Sigmoid colon (tissue), 7 donors: ENCODE measurements around the gene PRDM16. TPM values are rescaled to one million over a fixed set of nuclear protein-coding genes. Genes with fewer than 3 reads are reported as not detected.

Experiments used
- DNase-seq: peaks from one replicate; pipeline ENCODE4 v3.0.0-alpha.2; 2019
- H3K27ac ChIP-seq, 4 donors: fragments of 200-600 bp; sonication (generic); one replicate each; pipeline ENCODE4 v1.5.1; 2016 to 2019; ENCODE audit warnings: mild to moderate bottlenecking in 1 of 4
- H3K27me3 ChIP-seq, 3 donors: fragments of 200-600 bp; sonication (generic); one replicate each; pipeline ENCODE4 v1.5.1; 2019; ENCODE audit warnings: mild to moderate bottlenecking in 1 of 3
- H3K36me3 ChIP-seq, 4 donors: fragments of 200-600 bp; sonication (generic); one replicate each; pipeline ENCODE4 v1.5.1; 2016 to 2019
- H3K4me1 ChIP-seq, 4 donors: fragments of 200-600 bp; sonication (generic); one replicate each; pipeline ENCODE4 v1.5.1; 2017 to 2019
- H3K4me3 ChIP-seq, 4 donors: fragments of 200-600 bp; sonication (generic); one replicate each; pipeline ENCODE4 v1.5.1; 2017 to 2019; ENCODE audit warnings: mild to moderate bottlenecking in 2 of 4, moderate library complexity in 1 of 4
- H3K9me3 ChIP-seq, 4 donors: fragments of 200-600 bp in 3 of 4; sonication (generic) in 3 of 4; one replicate each; pipeline versions ENCODE4 v1.5.1 to v1.6.1; 2013 to 2019
- EP300 ChIP-seq, 4 donors: sonication (generic); formaldehyde crosslinking; IDR thresholded peaks; one replicate each; pipeline ENCODE4 v1.6.1; 2017; ENCODE audit warnings: antibody characterized with exemption in 4 of 4
- POLR2A ChIP-seq, 2 donors: fragments of 450-650 bp; IDR thresholded peaks; one replicate each; pipeline ENCODE4 v1.6.1; 2016; ENCODE audit warnings: antibody characterized with exemption in 2 of 2, mild to moderate bottlenecking in 2 of 2, moderate library complexity in 2 of 2
- POLR2AphosphoS5 ChIP-seq, 4 donors: sonication (generic); formaldehyde crosslinking; IDR thresholded peaks; one replicate each; pipeline ENCODE4 v1.6.1; 2017; ENCODE audit warnings: antibody characterized with exemption in 4 of 4
- WGBS, 2 donors: extraction: QIAGEN DNeasy Blood & Tissue Kit; methylation state at CpG; one replicate each; pipeline ENCODE4 v1.1.7; 2013; 5-methylcytosine and 5-hydroxymethylcytosine counted together
- intact Hi-C: fragments of 100-400 bp; cut with DNase I; formaldehyde crosslinking; loops from one replicate; pipeline ENCODE4 v1.15.1; 2023
- polyA plus RNA-seq, 3 donors: library from polyadenylated mRNA; stranded (reverse); fragments of 200-250 nt; gene quantifications; one replicate each; pipeline ENCODE4 v1.2.3, GENCODE V29; 2013
- total RNA-seq, 4 donors: library from RNA; depleted of rRNA; stranded (reverse); fragments of >200 nt; gene quantifications; one replicate each; pipeline ENCODE4 v1.1.0, GENCODE V29; 2016
- TF ChIP-seq, protein P1 (sequence below), 4 experiments: fragments of 450-650 bp in 3 of 4; fragments of 200-600 bp in 1 of 4; IDR thresholded peaks; one replicate each; pipeline ENCODE4 v1.5.1; 2016 to 2019; ENCODE audit warnings: antibody characterized with exemption in 4 of 4, mild to moderate bottlenecking in 3 of 4, moderate library complexity in 2 of 4
- donor health status: healthy with polysubstance abuse.
- donor health status: Bipolar disorder and iron deficiency.
- donor health status: healthy.

Gene PRDM16
- total and polyA plus RNA-seq, 7 donors: under 0.01 to 1.7 (median 0.49) TPM

DNA sequence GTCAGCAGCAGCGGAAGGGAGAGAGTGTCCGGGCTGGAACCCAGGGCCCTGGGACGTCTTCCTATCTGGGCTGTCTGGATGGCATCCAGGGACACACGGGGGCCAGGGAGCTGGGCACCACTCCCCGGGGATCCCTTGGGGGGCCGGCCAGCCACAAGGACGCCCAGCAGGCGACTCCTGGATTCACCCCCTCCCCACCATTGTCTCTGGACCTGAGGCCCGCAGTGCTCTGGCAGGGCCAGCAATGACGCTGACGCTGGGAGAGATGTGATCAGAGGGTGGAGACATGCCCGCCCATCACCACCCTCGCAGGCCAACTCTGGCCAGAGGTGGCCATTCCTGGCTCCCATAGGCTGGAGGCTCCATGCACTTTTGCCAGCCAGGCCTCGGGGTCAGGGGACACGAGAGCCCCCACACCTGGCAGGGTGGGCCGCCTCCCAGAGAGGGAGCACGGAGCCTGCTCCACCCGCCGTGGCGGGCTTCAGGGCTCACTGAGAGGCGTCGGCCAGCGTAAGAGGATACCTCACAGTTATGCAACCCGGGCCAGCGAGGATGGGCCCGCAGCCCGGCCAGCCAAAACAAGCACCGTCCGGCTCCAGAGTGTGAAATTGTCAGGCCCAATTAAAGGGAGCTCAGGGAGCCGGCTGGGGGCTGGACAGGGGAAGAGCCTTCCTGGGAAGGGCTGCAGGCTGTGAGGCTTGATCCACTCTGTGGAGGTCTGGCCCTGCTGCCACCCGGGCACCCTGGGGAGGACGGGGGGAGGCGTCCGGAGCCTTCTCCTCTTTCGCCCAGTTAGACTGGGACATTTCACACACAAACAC is 37.4 kb upstream of the PRDM16 start:
- Histone ChIP-seq H3K4me3 (no peak overlapping the region), H3K27me3 (peaks cover 9 to 71% (median 22%) of the 10 kb centered on the region in 3 donors), H3K36me3 (no peaks in the 10 kb centered on the region), H3K27ac (no peak overlapping the region), H3K4me1 (no peaks in the 10 kb centered on the region), H3K9me3 (no peaks in the 10 kb centered on the region)
- no peak for TF ChIP-seq EP300 (IDR thresholded peaks at IDR 0.05)
- TF ChIP-seq POLR2AphosphoS5 (IDR thresholded peaks at IDR 0.05): no peak
- TF ChIP-seq, protein P1, sequence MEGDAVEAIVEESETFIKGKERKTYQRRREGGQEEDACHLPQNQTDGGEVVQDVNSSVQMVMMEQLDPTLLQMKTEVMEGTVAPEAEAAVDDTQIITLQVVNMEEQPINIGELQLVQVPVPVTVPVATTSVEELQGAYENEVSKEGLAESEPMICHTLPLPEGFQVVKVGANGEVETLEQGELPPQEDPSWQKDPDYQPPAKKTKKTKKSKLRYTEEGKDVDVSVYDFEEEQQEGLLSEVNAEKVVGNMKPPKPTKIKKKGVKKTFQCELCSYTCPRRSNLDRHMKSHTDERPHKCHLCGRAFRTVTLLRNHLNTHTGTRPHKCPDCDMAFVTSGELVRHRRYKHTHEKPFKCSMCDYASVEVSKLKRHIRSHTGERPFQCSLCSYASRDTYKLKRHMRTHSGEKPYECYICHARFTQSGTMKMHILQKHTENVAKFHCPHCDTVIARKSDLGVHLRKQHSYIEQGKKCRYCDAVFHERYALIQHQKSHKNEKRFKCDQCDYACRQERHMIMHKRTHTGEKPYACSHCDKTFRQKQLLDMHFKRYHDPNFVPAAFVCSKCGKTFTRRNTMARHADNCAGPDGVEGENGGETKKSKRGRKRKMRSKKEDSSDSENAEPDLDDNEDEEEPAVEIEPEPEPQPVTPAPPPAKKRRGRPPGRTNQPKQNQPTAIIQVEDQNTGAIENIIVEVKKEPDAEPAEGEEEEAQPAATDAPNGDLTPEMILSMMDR (IDR thresholded peaks at IDR 0.05): no peak
- TF ChIP-seq POLR2A (IDR thresholded peaks at IDR 0.05): no peak
- peak; percentile 59 for DNase-seq
- 64 to 81% methylated on average over 35 of the region's 35 CpGs for WGBS, 2 donors
- intact Hi-C loops: no loop called here

DNA sequence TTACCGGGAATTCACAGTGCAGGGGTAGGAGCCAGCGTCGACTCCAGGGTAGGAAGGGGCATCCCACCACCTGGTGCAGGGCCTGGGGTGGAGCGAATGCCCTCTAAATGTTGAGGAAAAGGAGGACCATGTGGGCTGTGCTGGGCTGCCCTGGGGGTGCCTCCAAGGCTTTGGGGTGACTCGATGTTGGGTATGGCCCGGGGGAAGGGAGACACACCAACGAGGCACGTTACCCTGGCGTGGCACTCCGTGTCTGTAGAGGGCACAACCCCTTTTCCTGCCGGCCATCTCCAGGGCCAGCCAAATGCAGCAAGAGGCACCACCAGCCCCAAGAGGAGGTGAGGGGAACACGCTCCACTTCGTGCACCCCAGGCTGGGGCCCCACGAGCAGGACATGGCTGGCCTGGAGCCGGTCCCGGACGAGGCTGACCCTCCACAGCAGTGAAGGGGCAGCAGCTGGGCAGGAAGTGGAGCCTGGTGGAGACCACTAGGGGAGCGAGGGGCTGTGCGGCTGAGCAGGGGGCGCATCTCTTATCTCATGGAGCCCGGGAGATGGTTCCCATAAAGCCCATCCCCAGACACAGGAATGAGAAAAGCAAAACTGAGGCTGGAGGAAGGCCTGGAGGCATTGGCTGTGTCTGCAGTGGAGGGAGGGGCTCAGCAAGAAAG is 36.5 kb upstream of the PRDM16 start:
- Histone ChIP-seq H3K36me3 (no peaks in the 10 kb centered on the region), H3K4me1 (no peaks in the 10 kb centered on the region), H3K4me3 (no peak overlapping the region), H3K9me3 (no peaks in the 10 kb centered on the region), H3K27me3 (peaks cover 9 to 77% (median 31%) of the 10 kb centered on the region in 3 donors), H3K27ac (no peak overlapping the region)
- 83 to 89% methylated on average over 21 of the region's 21 CpGs for WGBS, 2 donors
- TF ChIP-seq POLR2AphosphoS5 (IDR thresholded peaks at IDR 0.05): no peak
- intact Hi-C loops: no loop called here
- DNase-seq: peak; percentile 49

DNA sequence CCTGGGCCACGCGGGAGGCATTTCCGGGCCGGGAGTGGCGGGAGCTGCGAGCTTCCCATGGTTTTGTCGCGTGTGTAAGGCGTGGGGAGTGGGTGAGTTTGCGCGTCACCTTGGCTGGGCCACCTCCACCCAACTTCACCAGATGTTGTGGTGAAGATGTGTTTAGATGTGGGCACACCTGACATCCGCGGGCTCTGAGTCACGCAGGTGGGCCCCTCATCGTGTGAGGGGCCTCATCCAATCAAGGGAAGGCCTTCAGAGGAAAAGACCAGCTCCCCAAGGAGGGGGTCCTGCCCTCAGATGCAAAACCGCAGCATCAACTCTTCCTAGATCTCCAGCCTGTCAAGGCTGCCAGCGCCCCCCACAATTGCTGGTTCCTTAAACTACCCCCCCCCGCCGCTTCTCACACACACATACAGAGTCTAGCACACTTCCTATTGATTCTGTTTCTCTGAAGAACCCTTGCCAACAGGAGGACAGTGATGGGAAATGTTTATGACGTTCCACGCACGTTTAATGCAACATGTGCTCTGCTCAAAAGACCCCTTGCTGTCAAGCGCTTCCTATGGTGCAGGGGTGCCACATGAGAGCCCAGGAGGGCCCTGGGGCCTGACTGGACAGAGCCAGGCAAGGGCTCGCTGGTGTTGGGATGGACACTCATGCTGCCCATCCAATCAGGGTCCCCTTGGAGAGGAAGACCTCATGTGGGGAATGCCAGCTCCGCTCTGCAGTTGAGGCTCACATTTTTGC is 35.8 kb upstream of the PRDM16 start:
- intact Hi-C loops: no loop called here
- peak; percentile 39 for DNase-seq
- WGBS, 2 donors: 67 to 75% methylated on average over 25 of the region's 25 CpGs

DNA sequence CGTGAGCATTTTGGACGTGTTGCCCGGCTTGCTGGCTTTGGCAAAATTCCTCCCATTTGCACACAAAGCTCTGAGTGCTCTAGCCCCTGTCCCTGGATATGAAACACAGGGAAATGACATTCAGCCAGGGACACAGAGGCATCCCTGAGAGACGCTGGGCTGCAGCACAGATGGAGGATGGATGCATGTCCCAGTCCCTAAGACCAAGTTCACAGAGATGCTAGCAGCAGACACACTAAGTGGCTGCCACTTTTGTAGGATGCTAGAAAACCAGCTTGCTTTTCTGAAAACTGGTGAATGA is 35.3 kb upstream of the PRDM16 start:
- intact Hi-C loops: no loop called here
- peaks cover 9 to 77% (median 42%) of the 10 kb centered on the region in 3 donors for H3K27me3 ChIP-seq
- no peak for TF ChIP-seq POLR2AphosphoS5 (IDR thresholded peaks at IDR 0.05)
- no peak for TF ChIP-seq POLR2A (IDR thresholded peaks at IDR 0.05)
- TF ChIP-seq EP300 (IDR thresholded peaks at IDR 0.05): no peak
- TF ChIP-seq, protein P1 (IDR thresholded peaks at IDR 0.05): no peak
- no peak for DNase-seq
- 62 to 82% methylated on average over 4 of the region's 4 CpGs for WGBS, 2 donors
- no peak overlapping the region for H3K27ac ChIP-seq
- no peak overlapping the region for H3K4me3 ChIP-seq
- H3K4me1 ChIP-seq: no peaks in the 10 kb centered on the region
- H3K36me3 ChIP-seq: no peaks in the 10 kb centered on the region
- no peaks in the 10 kb centered on the region for H3K9me3 ChIP-seq

More for the DNA sequence above, 35.8 kb upstream of the PRDM16 start:
- no peaks in the 10 kb centered on the region for H3K36me3 ChIP-seq
- no peak overlapping the region for H3K27ac ChIP-seq
- TF ChIP-seq EP300 (IDR thresholded peaks at IDR 0.05) (no peak), POLR2AphosphoS5 (IDR thresholded peaks at IDR 0.05) (no peak), POLR2A (IDR thresholded peaks at IDR 0.05) (no peak)
- TF ChIP-seq, protein P1 (IDR thresholded peaks at IDR 0.05): no peak
- peaks cover 9 to 77% (median 37%) of the 10 kb centered on the region in 3 donors for H3K27me3 ChIP-seq
- no peaks in the 10 kb centered on the region for H3K4me1 ChIP-seq
- H3K4me3 ChIP-seq: no peak overlapping the region
- H3K9me3 ChIP-seq: no peaks in the 10 kb centered on the region

DNA sequence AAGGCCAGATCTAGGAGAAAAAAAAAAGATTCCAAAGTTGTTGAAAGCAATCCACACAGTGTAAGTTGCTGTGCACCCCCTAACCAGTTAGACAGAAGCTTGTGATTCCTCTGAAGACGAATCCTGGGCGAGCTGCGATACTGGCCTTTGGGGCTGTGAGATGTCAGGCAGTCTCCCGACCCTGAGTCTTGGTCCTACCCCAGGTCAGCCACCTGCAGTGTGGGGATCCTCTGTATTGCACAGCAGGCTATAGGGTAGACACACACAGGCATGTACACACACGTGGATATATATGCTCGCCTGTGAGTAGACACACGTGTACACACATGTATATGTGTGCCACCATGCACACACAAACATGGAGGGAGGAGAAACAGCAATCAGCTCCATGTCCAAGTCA is 34.8 kb upstream of the PRDM16 start:
- TF ChIP-seq POLR2A (IDR thresholded peaks at IDR 0.05): no peak
- no peak for TF ChIP-seq EP300 (IDR thresholded peaks at IDR 0.05)
- TF ChIP-seq, protein P1 (IDR thresholded peaks at IDR 0.05): no peak
- no peak for TF ChIP-seq POLR2AphosphoS5 (IDR thresholded peaks at IDR 0.05)
- H3K27me3 ChIP-seq: peaks cover 9 to 77% (median 42%) of the 10 kb centered on the region in 3 donors
- H3K4me3 ChIP-seq: no peak overlapping the region
- H3K36me3 ChIP-seq: no peaks in the 10 kb centered on the region
- 73 to 87% methylated on average over 7 of the region's 7 CpGs for WGBS, 2 donors
- H3K4me1 ChIP-seq: no peaks in the 10 kb centered on the region
- no peaks in the 10 kb centered on the region for H3K9me3 ChIP-seq
- DNase-seq: peak; percentile 40
- H3K27ac ChIP-seq: no peak overlapping the region
- intact Hi-C loops: no loop called here
